Activated CD4-positive, CD25-positive, alpha-beta regulatory T cell treated with anti-CD3 and anti-CD28 coated beads, Interleukin-2, amount 50 U/mL, for 16 hours (primary cell): Measurements from ENCODE around the gene VRK2.
"Not testable (repeated sequence)": the region's sequence is repeated elsewhere in the genome, so short reads cannot be mapped to it uniquely, and the experiment has no call there.

Experiments
- DNase-seq: peaks from one replicate; pipeline ENCODE4 v3.0.0-alpha.2; 2020; ENCODE audit warnings: low read depth, low spot score

The VRK2 gene

DNA sequence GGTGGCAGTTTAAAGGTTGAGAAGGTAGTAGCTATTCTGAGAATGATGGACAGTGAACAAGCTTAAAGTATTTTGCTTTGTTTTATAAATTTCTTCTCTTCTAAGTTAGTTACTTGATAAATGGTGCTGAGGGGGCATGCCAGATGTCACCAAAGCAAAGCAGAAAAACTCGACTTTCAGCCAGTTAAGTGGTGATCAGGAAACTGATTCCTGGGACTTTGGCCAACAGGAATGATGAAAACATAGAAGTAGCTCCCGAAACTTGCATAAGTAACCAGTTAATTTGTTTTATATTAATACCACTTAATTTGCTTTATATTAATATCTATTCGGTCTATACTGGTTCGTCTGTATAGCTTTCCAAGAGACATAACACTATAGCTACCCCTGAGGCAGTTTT, 111.9 kb downstream of the VRK2 start:
- DNase-seq = no peak

DNA sequence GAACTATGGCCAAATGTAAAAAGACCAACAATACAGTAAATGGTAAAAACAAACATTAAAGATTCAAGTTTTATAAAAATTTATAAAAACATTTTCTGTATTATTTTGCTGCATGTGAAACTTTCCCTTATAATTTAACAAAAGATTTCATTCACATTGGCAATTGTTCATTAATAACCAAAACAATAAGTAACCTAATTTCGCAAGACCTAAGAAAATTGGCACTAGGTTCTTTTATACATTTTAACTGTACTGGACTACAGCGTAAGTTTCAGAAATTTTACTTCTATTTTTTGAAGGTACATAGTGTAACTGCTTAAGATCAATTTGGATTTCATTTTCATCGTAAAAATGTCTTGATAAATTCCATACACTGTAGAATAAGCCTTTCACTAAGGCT, 117.3 kb downstream of the VRK2 start:
- DNase-seq = no peak

GRCh38 chr2:58168130-58168529, 121.5 kb downstream of the VRK2 start:
- not testable (repeated sequence) for DNase-seq

DNA sequence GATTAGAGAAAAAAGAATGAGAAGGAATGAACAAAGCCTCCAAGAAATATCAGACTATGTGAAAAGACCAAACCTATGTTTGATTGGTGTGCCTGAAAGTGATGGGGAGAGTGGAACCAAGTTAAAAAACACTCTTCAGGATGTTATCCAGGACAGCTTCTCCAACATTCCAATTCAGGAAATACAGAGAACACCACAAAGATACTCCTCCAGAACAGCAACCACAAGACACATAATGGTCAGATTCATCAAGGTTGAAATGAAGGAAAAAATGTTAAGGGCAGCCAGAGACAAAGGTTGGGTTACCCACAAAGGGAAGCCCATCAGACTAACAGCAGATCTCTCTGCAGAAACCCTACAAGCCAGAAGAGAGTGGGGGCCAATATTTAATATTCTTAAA, 123.2 kb downstream of the VRK2 start:
- DNase-seq = not testable (repeated sequence)

DNA sequence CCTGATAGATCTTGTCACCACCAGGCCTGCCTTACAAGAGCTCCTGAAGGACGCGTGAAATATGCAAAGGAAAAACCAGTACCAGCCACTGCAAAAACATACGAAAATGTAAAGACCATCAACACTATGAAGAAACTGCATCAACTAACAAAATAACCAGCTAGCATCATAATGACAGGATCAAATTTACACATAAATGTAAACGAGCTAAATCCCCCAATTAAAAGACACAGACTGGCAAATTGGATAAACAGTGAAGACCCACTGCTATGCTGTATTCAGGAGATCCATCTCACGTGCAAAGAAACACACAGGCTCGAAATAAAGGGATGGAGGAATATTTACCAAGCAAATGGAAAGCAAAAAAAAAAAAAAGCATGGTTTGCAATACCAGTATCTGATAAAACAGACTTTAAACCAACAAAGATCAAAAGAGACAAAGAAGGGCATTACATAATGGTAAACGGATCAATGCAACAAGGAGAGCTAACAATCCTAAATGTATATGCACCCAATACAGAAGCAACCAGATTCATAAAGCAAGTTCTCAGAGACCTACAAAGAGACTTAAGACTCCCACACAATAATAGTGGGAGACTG, 123.8 kb downstream of the VRK2 start:
- DNase-seq = not testable (repeated sequence)

GRCh38 chr2:58171831-58172230, 125.2 kb downstream of the VRK2 start:
- not testable (repeated sequence) for DNase-seq

- DNase-seq = not testable (repeated sequence)
Observed at GRCh38 chr2:58177187-58177586, 130.6 kb downstream of the VRK2 start.

DNA sequence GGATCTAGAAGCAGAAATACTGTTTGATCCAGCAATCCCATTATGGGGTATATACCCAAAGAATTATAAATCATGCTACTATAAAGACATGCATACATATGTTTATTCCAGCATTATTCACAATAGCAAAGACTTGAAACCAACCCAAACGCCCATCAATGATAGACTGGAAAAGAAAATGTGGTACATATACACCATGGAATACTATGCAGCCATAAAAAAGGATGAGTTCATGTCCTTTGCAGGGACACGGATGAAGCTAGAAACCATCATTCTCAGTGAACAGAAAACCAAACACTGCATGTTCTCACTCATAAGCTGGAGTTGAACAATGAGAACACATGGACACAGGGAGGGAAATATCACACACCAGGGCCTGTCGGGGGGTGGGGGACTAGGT, 133.6 kb downstream of the VRK2 start:
- not testable (repeated sequence) for DNase-seq

- DNase-seq = no peak
Observed at GRCh38 chr2:58180635-58181034, 134.0 kb downstream of the VRK2 start.

GRCh38 chr2:58182527-58182926, 135.9 kb downstream of the VRK2 start:
- no peak for DNase-seq

- no peak for DNase-seq
Observed at GRCh38 chr2:58186501-58186900, 139.9 kb downstream of the VRK2 start.

DNA sequence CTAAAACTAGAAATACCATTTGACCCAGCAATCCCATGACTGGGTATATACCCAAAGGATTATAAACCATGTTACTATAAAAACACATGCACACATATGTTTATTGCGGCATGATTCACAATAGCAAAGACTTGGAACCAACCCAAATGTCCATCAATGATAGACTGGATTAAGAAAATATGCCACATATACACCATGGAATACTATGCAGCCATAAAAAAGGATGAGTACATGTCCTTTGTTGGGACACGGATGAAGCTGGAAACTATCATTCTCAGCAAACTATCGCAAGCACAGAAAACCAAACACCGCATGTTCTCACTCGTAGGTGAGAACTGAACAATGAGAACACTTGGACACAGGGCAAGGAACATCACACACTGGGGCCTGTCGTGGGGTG, 140.4 kb downstream of the VRK2 start:
- DNase-seq = not testable (repeated sequence)

- no peak for DNase-seq
Observed at GRCh38 chr2:58194458-58194857, 147.9 kb downstream of the VRK2 start.

- DNase-seq = no peak
Observed at GRCh38 chr2:58195662-58196061, 149.1 kb downstream of the VRK2 start.

GRCh38 chr2:58197894-58198293, 151.3 kb downstream of the VRK2 start:
- DNase-seq = no peak

DNA sequence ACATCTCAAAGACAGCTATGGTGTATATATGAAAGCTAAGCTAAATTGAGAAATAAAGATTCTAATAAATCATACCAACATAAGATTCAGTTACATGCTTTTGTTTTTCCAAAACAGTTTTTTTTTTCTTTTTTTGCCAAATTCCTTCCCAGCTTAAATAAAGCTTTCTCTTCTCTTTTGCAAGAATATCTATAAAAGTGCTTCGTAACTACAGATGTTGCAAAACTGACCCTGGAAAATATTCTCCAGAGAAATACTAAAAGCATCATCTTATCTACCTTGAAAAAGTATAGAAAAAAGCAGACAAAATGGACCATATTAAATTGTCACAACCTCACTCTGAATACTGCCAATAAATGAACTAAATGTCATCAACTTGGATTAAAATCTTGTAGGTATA, 155.8 kb downstream of the VRK2 start:
- no peak for DNase-seq

GRCh38 chr2:58203018-58203417, 156.4 kb downstream of the VRK2 start:
- DNase-seq = no peak

DNA sequence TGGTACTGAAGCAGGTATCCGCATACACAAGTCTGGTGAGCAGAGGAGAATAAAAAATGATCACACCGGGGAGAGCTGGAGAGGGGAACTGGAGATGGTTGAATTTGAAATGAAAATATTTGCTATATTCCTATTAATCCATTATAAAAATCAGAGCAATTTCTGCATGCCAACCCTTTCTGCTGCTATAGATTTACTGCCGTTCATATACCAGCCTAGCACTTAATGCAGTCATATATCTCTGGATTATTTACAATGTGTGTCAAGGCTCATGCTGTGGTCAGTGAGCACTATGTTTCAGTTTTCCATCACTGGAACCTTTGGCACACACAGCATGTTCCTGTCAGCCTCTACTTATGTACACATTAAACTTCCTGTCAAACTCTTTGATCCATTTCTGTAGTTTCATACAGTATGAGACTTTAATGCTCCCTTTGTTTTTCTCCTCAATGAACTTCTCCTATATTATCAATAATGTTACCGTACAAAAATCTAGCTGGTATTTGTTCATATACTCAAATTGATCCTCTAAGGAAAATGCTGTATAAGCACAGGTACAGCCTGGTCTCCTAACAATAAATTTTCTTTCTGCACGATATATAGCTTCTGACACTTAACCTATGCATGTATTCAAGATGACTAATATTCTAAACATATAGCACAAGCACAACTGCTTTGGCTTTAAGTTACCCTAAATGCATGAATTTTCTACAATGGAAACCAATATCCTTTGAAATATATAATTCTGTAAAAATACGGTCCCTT, 157.8 kb downstream of the VRK2 start:
- DNase-seq = no peak

DNA sequence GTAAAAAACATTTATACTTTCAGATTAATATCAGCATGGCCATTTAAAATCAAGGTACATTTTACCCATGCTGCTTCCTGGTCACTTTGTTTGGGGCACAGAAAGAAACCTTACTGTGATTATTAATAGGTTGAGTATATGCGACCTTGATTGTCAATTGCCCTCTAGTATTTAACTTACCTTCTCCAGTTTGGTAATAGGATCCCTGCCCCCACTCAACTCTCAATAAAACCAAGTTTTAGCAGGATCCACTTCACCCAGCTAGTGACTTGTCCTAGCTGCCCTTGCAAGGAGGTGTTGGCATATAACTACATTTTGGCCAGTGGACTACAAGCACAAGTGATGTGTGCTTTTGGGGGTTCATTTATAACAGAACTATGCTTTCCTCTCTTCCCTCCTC, 160.2 kb downstream of the VRK2 start:
- no peak for DNase-seq

GRCh38 chr2:58207189-58207588, 160.6 kb downstream of the VRK2 start:
- no peak for DNase-seq
